Esophagus muscularis mucosa (tissue), 4 donors: ENCODE data around the gene RPS6KA2. TPM values are rescaled to one million over a fixed set of nuclear protein-coding genes. Genes with fewer than 3 reads are reported as not detected.

ENCODE experiments used
- DNase-seq: peaks from one replicate; pipeline ENCODE4 v3.0.0-alpha.2; 2017; ENCODE audit errors: extremely low spot score
- H3K27ac ChIP-seq, 4 donors: fragments of 200-600 bp; sonication (generic); replicated peaks in 1 of 4; 1 replicate in 3 of 4; 2 replicates in 1 of 4; pipeline ENCODE4 v1.5.1; 2016 to 2019; ENCODE audit warnings: mild to moderate bottlenecking in 1 of 4
- H3K27me3 ChIP-seq, 4 donors: fragments of 200-600 bp; sonication (generic); one replicate each; pipeline versions ENCODE4 v1.5.1 to v1.6.0; 2016 to 2019
- H3K36me3 ChIP-seq, 4 donors: fragments of 200-600 bp; sonication (generic); one replicate each; pipeline ENCODE4 v1.5.1; 2016 to 2019
- H3K4me1 ChIP-seq, 4 donors: fragments of 200-600 bp; sonication (generic); one replicate each; pipeline ENCODE4 v1.5.1; 2016 to 2019
- H3K4me3 ChIP-seq, 4 donors: fragments of 200-600 bp; sonication (generic); 1 replicate in 2 of 4; 2 replicates in 2 of 4; pipeline ENCODE4 v1.5.1; 2016 to 2019; ENCODE audit warnings: mild to moderate bottlenecking in 4 of 4, moderate library complexity in 1 of 4
- H3K9me3 ChIP-seq, 4 donors: fragments of 200-600 bp; sonication (generic); 1 replicate in 3 of 4; 2 replicates in 1 of 4; pipeline ENCODE4 v1.5.1; 2016 to 2019
- EP300 ChIP-seq: sonication (generic); formaldehyde crosslinking; IDR thresholded peaks from one replicate; pipeline ENCODE4 v1.6.1; 2017; ENCODE audit warnings: antibody characterized with exemption
- POLR2A ChIP-seq: fragments of 450-650 bp; IDR thresholded peaks from one replicate; pipeline ENCODE4 v1.6.1; 2017; ENCODE audit warnings: antibody characterized with exemption, moderate library complexity, mild to moderate bottlenecking, low read depth
- POLR2AphosphoS5 ChIP-seq, 2 donors: sonication (generic); formaldehyde crosslinking; IDR thresholded peaks; one replicate each; pipeline ENCODE4 v1.6.1; 2017; ENCODE audit warnings: antibody characterized with exemption in 2 of 2
- WGBS: methylation state at CpG from one replicate; pipeline ENCODE4 v1.1.5; 2018; 5-methylcytosine and 5-hydroxymethylcytosine counted together
- intact Hi-C: fragments of 100-400 bp; cut with DNase I; formaldehyde crosslinking; loops from one replicate; pipeline ENCODE4 v1.15.1; 2023
- total RNA-seq, 4 donors: library from RNA; depleted of rRNA; stranded (reverse); fragments of >200 nt; gene quantifications; one replicate each; pipeline versions ENCODE4 v1.1.0 to v1.2.1, GENCODE V29; 2016
- TF ChIP-seq, protein P1 (sequence below), 3 experiments: fragments of 200-600 bp in 2 of 3; fragments of 450-650 bp in 1 of 3; sonication (generic) in 2 of 3; IDR thresholded peaks; one replicate each; pipeline ENCODE4 v1.5.1; 2017 to 2019; ENCODE audit warnings: antibody characterized with exemption in 3 of 3, mild to moderate bottlenecking in 2 of 3, moderate library complexity in 1 of 3

RPS6KA2 gene
- total RNA-seq, 4 donors from 2014 or later = 83.9 to 126 (median 112) TPM

GRCh38 chr6:166408936-166409755 lies 217.9 kb downstream of the RPS6KA2 start:
- intact Hi-C loops = no loop called here
- peaks cover 0 to 6% (median 0%) of the 10 kb centered on the region in 4 donors for H3K27me3 ChIP-seq
- H3K4me3 ChIP-seq = no peak overlapping the region
- no peaks in the 10 kb centered on the region for H3K4me1 ChIP-seq
- no peak overlapping the region for H3K27ac ChIP-seq
- DNase-seq = peak; percentile 88
- H3K9me3 ChIP-seq = no peaks in the 10 kb centered on the region
- 83% methylated on average over 22 of the region's 22 CpGs for WGBS
- H3K36me3 ChIP-seq = peaks cover 0 to 41% (median 35%) of the 10 kb centered on the region in 4 donors
- TF ChIP-seq POLR2A (no peak), EP300 (no peak), POLR2AphosphoS5 (IDR thresholded peaks at IDR 0.05) (no peak)
- TF ChIP-seq, protein P1, sequence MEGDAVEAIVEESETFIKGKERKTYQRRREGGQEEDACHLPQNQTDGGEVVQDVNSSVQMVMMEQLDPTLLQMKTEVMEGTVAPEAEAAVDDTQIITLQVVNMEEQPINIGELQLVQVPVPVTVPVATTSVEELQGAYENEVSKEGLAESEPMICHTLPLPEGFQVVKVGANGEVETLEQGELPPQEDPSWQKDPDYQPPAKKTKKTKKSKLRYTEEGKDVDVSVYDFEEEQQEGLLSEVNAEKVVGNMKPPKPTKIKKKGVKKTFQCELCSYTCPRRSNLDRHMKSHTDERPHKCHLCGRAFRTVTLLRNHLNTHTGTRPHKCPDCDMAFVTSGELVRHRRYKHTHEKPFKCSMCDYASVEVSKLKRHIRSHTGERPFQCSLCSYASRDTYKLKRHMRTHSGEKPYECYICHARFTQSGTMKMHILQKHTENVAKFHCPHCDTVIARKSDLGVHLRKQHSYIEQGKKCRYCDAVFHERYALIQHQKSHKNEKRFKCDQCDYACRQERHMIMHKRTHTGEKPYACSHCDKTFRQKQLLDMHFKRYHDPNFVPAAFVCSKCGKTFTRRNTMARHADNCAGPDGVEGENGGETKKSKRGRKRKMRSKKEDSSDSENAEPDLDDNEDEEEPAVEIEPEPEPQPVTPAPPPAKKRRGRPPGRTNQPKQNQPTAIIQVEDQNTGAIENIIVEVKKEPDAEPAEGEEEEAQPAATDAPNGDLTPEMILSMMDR (IDR thresholded peaks at IDR 0.05) = no peak

GRCh38 chr6:166406197-166406596 lies 220.9 kb downstream of the RPS6KA2 start:
- DNase-seq = no peak
- Histone ChIP-seq H3K27me3 (peaks cover 0 to 6% (median 0%) of the 10 kb centered on the region in 4 donors), H3K36me3 (peaks cover 0 to 11% (median 7%) of the 10 kb centered on the region in 4 donors), H3K27ac (no peak overlapping the region), H3K9me3 (no peaks in the 10 kb centered on the region), H3K4me3 (no peak overlapping the region), H3K4me1 (no peaks in the 10 kb centered on the region)
- 96% methylated on average over 12 of the region's 12 CpGs for WGBS
- intact Hi-C loops = no loop called here
- TF ChIP-seq POLR2A (no peak), EP300 (no peak), POLR2AphosphoS5 (IDR thresholded peaks at IDR 0.05) (no peak)
- TF ChIP-seq, protein P1 (IDR thresholded peaks at IDR 0.05) = no peak

GRCh38 chr6:166405386-166405785 lies 221.7 kb downstream of the RPS6KA2 start:
- WGBS = 62% methylated on average over 6 of the region's 7 CpGs
- Histone ChIP-seq H3K27ac (no peak overlapping the region), H3K27me3 (peaks cover 0 to 9% (median 0%) of the 10 kb centered on the region in 4 donors), H3K4me3 (no peak overlapping the region), H3K4me1 (peaks cover 3 to 6% (median 5%) of the 10 kb centered on the region in 4 donors), H3K9me3 (no peaks in the 10 kb centered on the region), H3K36me3 (peaks cover 0 to 7% (median 3%) of the 10 kb centered on the region in 4 donors)
- no peak for DNase-seq
- TF ChIP-seq EP300 (no peak), POLR2A (no peak), POLR2AphosphoS5 (IDR thresholded peaks at IDR 0.05) (no peak)
- TF ChIP-seq, protein P1 (IDR thresholded peaks at IDR 0.05) = no peak
- intact Hi-C loops = no loop called here

DNA sequence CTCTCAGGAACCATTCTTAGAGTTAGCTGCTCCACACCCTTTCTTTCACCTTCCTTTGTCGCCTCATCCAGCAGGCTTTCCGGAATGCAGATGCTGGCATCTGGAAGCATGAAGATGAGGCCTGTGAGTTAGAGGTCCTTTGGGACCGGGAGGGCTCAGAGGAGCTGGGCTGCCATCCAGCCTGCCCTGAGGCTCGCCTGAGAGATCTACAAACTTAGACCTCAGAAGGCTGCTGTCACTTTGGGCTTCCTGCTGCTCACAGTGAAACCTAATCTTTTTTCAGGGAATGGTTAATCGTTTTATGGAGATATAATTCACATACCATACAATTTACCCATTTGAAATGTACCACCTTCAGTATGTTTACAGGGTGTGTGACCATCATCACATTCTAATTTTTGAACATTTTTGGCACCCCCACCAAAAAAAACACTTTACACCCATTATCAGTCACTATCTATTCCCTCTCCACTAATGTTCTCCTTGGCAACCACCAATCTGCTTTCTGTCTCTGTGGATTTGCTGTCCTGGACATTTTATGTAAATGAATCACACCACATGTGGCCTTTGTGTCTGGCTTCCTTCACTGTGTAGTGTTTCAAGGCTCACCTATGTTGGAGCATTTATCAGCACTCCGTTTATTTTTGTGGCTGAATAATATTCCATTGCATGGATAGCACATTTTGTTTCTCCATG lies 224.3 kb downstream of the RPS6KA2 start:
- no peaks in the 10 kb centered on the region for H3K36me3 ChIP-seq
- TF ChIP-seq EP300 (no peak), POLR2A (no peak), POLR2AphosphoS5 (IDR thresholded peaks at IDR 0.05) (no peak)
- TF ChIP-seq, protein P1 (IDR thresholded peaks at IDR 0.05) = no peak
- H3K4me3 ChIP-seq = no peak overlapping the region
- intact Hi-C loops = no loop called here
- H3K9me3 ChIP-seq = no peaks in the 10 kb centered on the region
- WGBS = 45% methylated on average over 4 of the region's 6 CpGs
- H3K4me1 ChIP-seq = peaks cover 3 to 8% (median 6%) of the 10 kb centered on the region in 4 donors
- no peak for DNase-seq
- no peak overlapping the region for H3K27ac ChIP-seq
- peaks cover 0 to 22% (median 5%) of the 10 kb centered on the region in 4 donors for H3K27me3 ChIP-seq
